GM12872 (cell line): ENCODE results near the gene HLTF.

Experiments used
- CTCF ChIP-seq: IDR thresholded peaks from 3 replicates; pipeline ENCODE4 v1.5.1; 2011; ENCODE audit warnings: low read depth, mild to moderate bottlenecking, low read length, moderate library complexity; ENCODE audit not compliant: insufficient read depth

Gene HLTF

GRCh38 chr3:149095487-149095886 is 9.2 kb upstream of the HLTF start:
- no peak for TF ChIP-seq CTCF

GRCh38 chr3:149091983-149092382 is 5.7 kb upstream of the HLTF start:
- TF ChIP-seq CTCF = no peak

- TF ChIP-seq CTCF = no peak
These were observed 4.6 kb upstream of the HLTF start for GRCh38 chr3:149090907-149091306.

- no peak for TF ChIP-seq CTCF
These were observed 4.1 kb upstream of the HLTF start for GRCh38 chr3:149090461-149090860.

DNA sequence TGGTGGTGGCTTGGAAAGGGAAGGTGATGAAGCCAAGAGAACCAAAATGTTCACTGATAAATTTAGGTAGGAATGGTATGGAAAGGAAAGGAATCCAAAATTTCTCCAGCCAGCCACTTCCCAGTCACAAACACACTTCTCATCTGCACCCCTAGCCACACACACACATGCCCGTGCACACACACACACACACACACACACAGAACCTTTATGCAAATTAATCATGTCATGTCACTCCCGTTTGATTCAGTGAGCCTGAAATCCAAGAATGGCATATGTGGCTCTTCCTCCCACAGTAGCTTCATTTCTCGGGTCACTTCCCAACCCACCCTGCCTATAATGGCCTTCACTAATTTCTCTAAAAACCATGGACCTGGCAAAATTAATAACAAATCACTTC is 3.1 kb upstream of the HLTF start:
- TF ChIP-seq CTCF = no peak

DNA sequence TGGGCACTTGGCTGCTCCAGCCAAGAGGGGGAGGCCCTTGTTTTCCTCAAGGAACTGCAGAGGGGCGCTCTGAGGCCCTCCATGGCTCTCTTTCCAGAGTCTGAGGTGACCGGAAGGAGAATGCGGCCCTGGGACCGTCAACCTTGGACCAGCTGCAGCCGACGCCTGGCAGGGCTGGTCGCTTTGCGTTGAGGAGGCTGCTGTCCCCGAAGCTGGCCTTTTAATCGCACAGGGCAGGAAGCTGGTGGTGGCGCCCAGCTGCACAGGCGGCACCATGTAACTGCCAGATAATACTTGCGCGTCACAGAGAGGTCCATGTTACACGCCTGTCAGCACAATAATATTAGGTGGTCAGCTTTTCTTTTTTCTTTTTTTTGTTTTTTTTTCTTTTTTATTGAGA is 875 bp upstream of the HLTF start:
- no peak for TF ChIP-seq CTCF

DNA sequence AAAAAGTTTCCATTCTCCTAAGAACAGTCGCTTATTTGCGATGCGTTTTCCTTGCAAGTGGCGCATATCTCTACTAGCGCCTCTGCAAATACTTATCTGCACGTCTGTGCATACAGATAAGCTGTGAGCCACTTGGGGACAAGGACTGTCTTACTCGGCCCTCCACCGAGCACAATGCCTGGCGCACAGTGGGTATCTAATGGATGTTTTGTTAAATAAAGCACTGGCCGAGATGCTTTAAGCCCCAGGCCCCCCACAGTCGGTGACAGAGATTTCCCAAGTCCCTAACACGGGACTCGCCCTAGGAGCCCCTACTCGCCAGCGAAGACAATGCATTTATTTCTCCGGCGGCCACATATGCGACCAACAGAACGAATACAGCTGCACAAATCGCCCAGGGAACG is 503 bp downstream of the HLTF start:
- TF ChIP-seq CTCF = no peak

DNA sequence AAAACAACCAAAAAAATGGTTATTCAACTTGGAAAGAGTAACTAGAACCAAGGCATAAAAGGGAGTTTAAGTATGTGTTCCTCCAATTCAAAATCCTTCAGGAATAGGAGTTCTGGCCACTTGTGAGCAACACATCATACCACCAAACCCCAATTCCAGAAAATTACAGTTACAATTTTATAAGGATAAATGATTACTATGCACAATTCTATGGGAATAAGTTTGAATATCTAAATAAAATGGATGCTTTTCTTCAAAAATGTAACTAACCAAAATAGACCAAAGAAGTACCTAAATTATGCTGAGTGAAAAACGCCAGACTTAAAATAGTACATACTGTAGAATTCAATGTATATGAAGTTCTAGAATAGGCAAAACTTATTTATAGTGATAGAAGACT is 4.6 kb downstream of the HLTF start:
- no peak for TF ChIP-seq CTCF
